ENCODE data around the gene ENOX2. TPM values are rescaled to one million over a fixed set of nuclear protein-coding genes. Genes with fewer than 3 reads are reported as not detected.
"Not testable (repeated sequence)": the region's sequence is repeated elsewhere in the genome, so short reads cannot be mapped to it uniquely, and the experiment has no call there.

Gene ENOX2
- total RNA-seq, result 7.4 TPM
- 7.8 TPM for polyA plus RNA-seq
- long read RNA-seq, donor 1, partial matches to known transcripts, result 0 of 1 reads
- long read RNA-seq, donor 1, other reads (novel, unspliced or antisense), result 0 of 1 reads
- long read RNA-seq, donor 2, partial matches to known transcripts, result 0 of 1 reads
- long read RNA-seq, donor 2, other reads (novel, unspliced or antisense), result 0 of 1 reads
- long read RNA-seq, donor 3, full-length matches to known transcripts, result 1 of 1 reads
- long read RNA-seq, donor 3, partial matches to known transcripts, result 0 of 1 reads
- long read RNA-seq, donor 3, other reads (novel, unspliced or antisense), result 0 of 1 reads
- long read RNA-seq, donor 4, full-length matches to known transcripts, result 1 of 1 reads
- long read RNA-seq, donor 4, partial matches to known transcripts, result 0 of 1 reads
- long read RNA-seq, donor 4, other reads (novel, unspliced or antisense), result 0 of 1 reads
- long read RNA-seq, donor 5, full-length matches to known transcripts, result 5 of 10 reads
- long read RNA-seq, donor 5, partial matches to known transcripts, result 5 of 10 reads
- long read RNA-seq, donor 5, other reads (novel, unspliced or antisense), result 0 of 10 reads
- long read RNA-seq, donor 6, full-length matches to known transcripts, result 1 of 1 reads
- long read RNA-seq, donor 6, partial matches to known transcripts, result 0 of 1 reads
- long read RNA-seq, donor 6, other reads (novel, unspliced or antisense), result 0 of 1 reads
- long read RNA-seq, donor 7, full-length matches to known transcripts, result 1 of 1 reads
- long read RNA-seq, donor 7, partial matches to known transcripts, result 0 of 1 reads
- long read RNA-seq, donor 7, other reads (novel, unspliced or antisense), result 0 of 1 reads
- long read RNA-seq, donor 8, result 0 reads
- long read RNA-seq, donor 9, result 0 reads
- long read RNA-seq, donor 10, full-length matches to known transcripts, result 1 of 1 reads
- long read RNA-seq, donor 10, partial matches to known transcripts, result 0 of 1 reads
- long read RNA-seq, donor 10, other reads (novel, unspliced or antisense), result 0 of 1 reads

DNA sequence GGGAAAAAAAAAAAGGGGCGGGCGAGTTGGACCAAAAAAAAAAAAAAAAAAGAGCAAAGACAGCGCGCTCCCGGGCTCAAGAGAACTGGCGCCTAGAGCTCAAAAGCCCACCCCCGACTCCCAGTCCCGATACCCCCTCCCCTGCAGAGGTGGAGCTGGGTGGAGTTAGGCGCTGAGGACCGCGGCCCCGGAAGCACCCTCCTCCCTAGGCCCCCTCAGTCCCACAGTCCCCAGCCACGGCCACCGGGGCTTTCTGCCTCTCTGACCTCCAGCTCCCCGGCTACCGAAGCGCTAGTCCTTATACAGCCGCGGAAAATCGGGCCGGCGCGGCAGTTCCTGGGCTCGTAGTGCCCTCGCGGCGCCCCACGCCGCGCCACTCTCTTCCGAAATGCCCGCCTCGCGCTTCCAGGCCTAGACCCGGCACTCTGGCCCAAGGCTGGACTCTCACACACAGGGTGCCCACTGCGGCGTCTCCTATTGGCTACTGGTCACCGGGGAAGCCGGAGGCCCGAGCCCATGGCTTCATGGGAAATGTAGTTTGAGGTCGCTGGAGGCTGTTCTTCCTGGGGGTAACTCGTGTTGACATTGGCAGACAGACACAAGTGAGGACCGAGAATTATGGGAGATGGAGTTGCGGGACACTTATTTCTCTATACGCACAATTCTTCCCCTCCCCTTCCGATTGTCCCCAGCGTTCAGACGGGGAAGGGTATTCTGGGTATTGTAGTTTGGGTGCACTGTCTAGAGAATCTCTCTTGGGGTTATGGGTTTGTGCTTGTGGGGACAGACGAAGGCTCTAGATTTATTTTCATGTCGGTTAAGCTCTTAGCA, at the start of gene ENOX2:
Gene ENOX2 (minus strand): TSS at position 427 of the 831 bp plus-strand sequence. CDS start 199,993 bp downstream, outside the sequence.
- Histone ChIP-seq H3K9me3 (ENCODE audit: control insufficient read depth in 2 of 2, insufficient read depth in 1 of 2, low read length in 1 of 2) (no peaks in the 10 kb centered on the region), H3K4me1 (ENCODE audit: control insufficient read depth in 2 of 2, insufficient read depth in 2 of 2, low read length in 2 of 2) (peaks cover 0 to 7% of the 10 kb centered on the region in 2 donors), H3K27me3 (ENCODE audit: control insufficient read depth in 2 of 2, insufficient read depth in 1 of 2, low read length in 1 of 2) (peaks cover 0 to 2% of the 10 kb centered on the region in 2 donors), H3K27ac (ENCODE audit: low read depth in 1 of 2, low read length in 1 of 2) (peak within 1 kb of the TSS; percentile 59 to 79), H3K36me3 (ENCODE audit: control insufficient read depth in 2 of 2, insufficient read depth in 2 of 2, low read length in 1 of 2) (peaks cover 0 to 2% of the 10 kb centered on the region in 2 donors), H3K4me3 (ENCODE audit: low read length in 2 of 2) (peak within 1 kb of the TSS; percentile 67 to 78)
- peak; percentile 63 to 94 (median 84) for DNase-seq (ENCODE audit: low read depth in 6 of 9, low spot score in 9 of 9)
- 0% methylated on average over 48 of the region's 50 CpGs for WGBS

GRCh38 chrX:130952266-130953043, 49.4 kb upstream of the ENOX2 start:
- WGBS, result 52% methylated on average over 2 of the region's 2 CpGs
- no peaks in the 10 kb centered on the region for H3K4me1 ChIP-seq (ENCODE audit: control insufficient read depth in 2 of 2, insufficient read depth in 2 of 2, low read length in 2 of 2)
- H3K4me3 ChIP-seq (ENCODE audit: low read length in 2 of 2), result no peak overlapping the region

GRCh38 chrX:130944230-130944629, 41.2 kb upstream of the ENOX2 start:
- Histone ChIP-seq H3K9me3 (ENCODE audit: control insufficient read depth in 2 of 2, insufficient read depth in 1 of 2, low read length in 1 of 2) (no peaks in the 10 kb centered on the region), H3K4me3 (ENCODE audit: low read length in 2 of 2) (no peak overlapping the region), H3K4me1 (ENCODE audit: control insufficient read depth in 2 of 2, insufficient read depth in 2 of 2, low read length in 2 of 2) (no peaks in the 10 kb centered on the region), H3K36me3 (ENCODE audit: control insufficient read depth in 2 of 2, insufficient read depth in 2 of 2, low read length in 1 of 2) (no peaks in the 10 kb centered on the region), H3K27ac (ENCODE audit: low read depth in 1 of 2, low read length in 1 of 2) (no peak overlapping the region), H3K27me3 (ENCODE audit: control insufficient read depth in 2 of 2, insufficient read depth in 1 of 2, low read length in 1 of 2) (no peaks in the 10 kb centered on the region)
- 88% methylated on average over 2 of the region's 2 CpGs for WGBS
- DNase-seq (ENCODE audit: low read depth in 6 of 9, low spot score in 9 of 9), result no peak

More at GRCh38 chrX:130952266-130953043, 49.4 kb upstream of the ENOX2 start:
- peak in 2 of 9 donors; percentile 2 to 28 for DNase-seq (ENCODE audit: low read depth in 6 of 9, low spot score in 9 of 9)
- no peaks in the 10 kb centered on the region for H3K36me3 ChIP-seq (ENCODE audit: control insufficient read depth in 2 of 2, insufficient read depth in 2 of 2, low read length in 1 of 2)
- H3K9me3 ChIP-seq (ENCODE audit: control insufficient read depth in 2 of 2, insufficient read depth in 1 of 2, low read length in 1 of 2), result no peaks in the 10 kb centered on the region
- H3K27me3 ChIP-seq (ENCODE audit: control insufficient read depth in 2 of 2, insufficient read depth in 1 of 2, low read length in 1 of 2), result no peaks in the 10 kb centered on the region
- H3K27ac ChIP-seq (ENCODE audit: low read depth in 1 of 2, low read length in 1 of 2), result no peak overlapping the region

- Histone ChIP-seq H3K4me1 (ENCODE audit: control insufficient read depth in 2 of 2, insufficient read depth in 2 of 2, low read length in 2 of 2) (no peaks in the 10 kb centered on the region), H3K36me3 (ENCODE audit: control insufficient read depth in 2 of 2, insufficient read depth in 2 of 2, low read length in 1 of 2) (no peaks in the 10 kb centered on the region), H3K27ac (ENCODE audit: low read depth in 1 of 2, low read length in 1 of 2) (no peak overlapping the region), H3K9me3 (ENCODE audit: control insufficient read depth in 2 of 2, insufficient read depth in 1 of 2, low read length in 1 of 2) (no peaks in the 10 kb centered on the region), H3K27me3 (ENCODE audit: control insufficient read depth in 2 of 2, insufficient read depth in 1 of 2, low read length in 1 of 2) (no peaks in the 10 kb centered on the region), H3K4me3 (ENCODE audit: low read length in 2 of 2) (no peak overlapping the region)
- no peak for DNase-seq (ENCODE audit: low read depth in 6 of 9, low spot score in 9 of 9)
Observed at GRCh38 chrX:130937101-130937500, 34.1 kb upstream of the ENOX2 start.

GRCh38 chrX:130933358-130933757, 30.3 kb upstream of the ENOX2 start:
- no peak for DNase-seq (ENCODE audit: low read depth in 6 of 9, low spot score in 9 of 9)
- Histone ChIP-seq H3K4me3 (ENCODE audit: low read length in 2 of 2) (no peak overlapping the region), H3K4me1 (ENCODE audit: control insufficient read depth in 2 of 2, insufficient read depth in 2 of 2, low read length in 2 of 2) (no peaks in the 10 kb centered on the region), H3K27ac (ENCODE audit: low read depth in 1 of 2, low read length in 1 of 2) (no peak overlapping the region), H3K9me3 (ENCODE audit: control insufficient read depth in 2 of 2, insufficient read depth in 1 of 2, low read length in 1 of 2) (no peaks in the 10 kb centered on the region), H3K36me3 (ENCODE audit: control insufficient read depth in 2 of 2, insufficient read depth in 2 of 2, low read length in 1 of 2) (no peaks in the 10 kb centered on the region), H3K27me3 (ENCODE audit: control insufficient read depth in 2 of 2, insufficient read depth in 1 of 2, low read length in 1 of 2) (no peaks in the 10 kb centered on the region)
- WGBS, result 51% methylated on average over 2 of the region's 2 CpGs

DNA sequence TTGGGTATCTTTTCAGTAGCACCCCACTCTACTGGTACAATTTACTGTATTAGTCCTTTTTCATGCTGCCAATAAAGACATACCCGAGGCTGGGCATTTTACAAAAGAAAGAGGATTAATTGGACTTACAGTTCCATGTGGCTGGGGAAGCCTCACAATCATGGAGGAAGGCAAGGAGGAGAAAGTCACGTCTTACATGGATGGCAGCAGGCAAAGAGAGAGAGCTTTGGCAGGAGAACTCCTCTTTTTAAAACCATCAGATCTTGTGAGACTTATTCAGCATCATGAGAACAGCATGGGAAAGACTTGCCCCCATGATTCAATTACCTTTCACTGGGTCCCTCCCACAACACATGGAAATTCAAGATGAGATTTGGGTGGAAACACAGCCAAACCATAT, 17.4 kb upstream of the ENOX2 start:
- not testable (repeated sequence) for H3K4me1 ChIP-seq (ENCODE audit: control insufficient read depth in 2 of 2, insufficient read depth in 2 of 2, low read length in 2 of 2); DNase-seq (ENCODE audit: low read depth in 6 of 9, low spot score in 9 of 9); H3K27ac ChIP-seq (ENCODE audit: low read depth in 1 of 2, low read length in 1 of 2); H3K36me3 ChIP-seq (ENCODE audit: control insufficient read depth in 2 of 2, insufficient read depth in 2 of 2, low read length in 1 of 2); H3K4me3 ChIP-seq (ENCODE audit: low read length in 2 of 2); H3K9me3 ChIP-seq (ENCODE audit: control insufficient read depth in 2 of 2, insufficient read depth in 1 of 2, low read length in 1 of 2); H3K27me3 ChIP-seq (ENCODE audit: control insufficient read depth in 2 of 2, insufficient read depth in 1 of 2, low read length in 1 of 2)
- 91% methylated on average over 2 of the region's 2 CpGs for WGBS

DNA sequence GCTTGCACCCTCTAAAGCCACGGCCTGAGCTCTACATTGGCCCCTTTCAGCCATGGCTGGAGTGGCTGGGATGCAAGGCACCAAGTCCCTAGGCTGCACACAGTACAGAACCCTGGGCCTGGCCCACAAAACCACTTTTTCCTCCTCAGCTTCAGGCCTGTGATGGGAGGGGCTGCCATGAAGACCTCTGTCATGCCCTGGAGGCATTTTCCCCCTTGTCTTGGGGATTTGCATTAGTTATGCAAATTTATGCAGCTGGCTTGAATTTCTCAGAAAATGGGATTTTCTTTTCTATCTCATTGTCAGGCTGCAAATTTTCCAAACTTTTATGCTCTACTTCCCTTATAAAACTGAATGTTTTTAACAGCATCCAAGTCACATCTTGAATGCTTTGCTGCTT, 16.7 kb upstream of the ENOX2 start:
- H3K27me3 ChIP-seq (ENCODE audit: control insufficient read depth in 2 of 2, insufficient read depth in 1 of 2, low read length in 1 of 2); H3K36me3 ChIP-seq (ENCODE audit: control insufficient read depth in 2 of 2, insufficient read depth in 2 of 2, low read length in 1 of 2); DNase-seq (ENCODE audit: low read depth in 6 of 9, low spot score in 9 of 9); H3K4me1 ChIP-seq (ENCODE audit: control insufficient read depth in 2 of 2, insufficient read depth in 2 of 2, low read length in 2 of 2); H3K4me3 ChIP-seq (ENCODE audit: low read length in 2 of 2); H3K27ac ChIP-seq (ENCODE audit: low read depth in 1 of 2, low read length in 1 of 2); H3K9me3 ChIP-seq (ENCODE audit: control insufficient read depth in 2 of 2, insufficient read depth in 1 of 2, low read length in 1 of 2): not testable (repeated sequence)
- WGBS, result 77% methylated on average over 1 of the region's 1 CpG

- H3K4me3 ChIP-seq (ENCODE audit: low read length in 2 of 2); DNase-seq (ENCODE audit: low read depth in 6 of 9, low spot score in 9 of 9); H3K36me3 ChIP-seq (ENCODE audit: control insufficient read depth in 2 of 2, insufficient read depth in 2 of 2, low read length in 1 of 2); H3K4me1 ChIP-seq (ENCODE audit: control insufficient read depth in 2 of 2, insufficient read depth in 2 of 2, low read length in 2 of 2); H3K27ac ChIP-seq (ENCODE audit: low read depth in 1 of 2, low read length in 1 of 2); H3K9me3 ChIP-seq (ENCODE audit: control insufficient read depth in 2 of 2, insufficient read depth in 1 of 2, low read length in 1 of 2); H3K27me3 ChIP-seq (ENCODE audit: control insufficient read depth in 2 of 2, insufficient read depth in 1 of 2, low read length in 1 of 2): not testable (repeated sequence)
- WGBS, result 80% methylated on average over 2 of the region's 2 CpGs
Observed at GRCh38 chrX:130918498-130918897, 15.5 kb upstream of the ENOX2 start.

All from thymus (tissue), 14 donors.